Omental fat pad (tissue), 4 donors: ENCODE results near the gene SCAI. TPM values are rescaled to one million over a fixed set of nuclear protein-coding genes. Genes with fewer than 3 reads are reported as not detected.

Experiments
- ATAC-seq: fragments of 150-250 bp; one replicate; pipeline ENCODE4 v1.9.1; 2016; ENCODE audit warnings: mild to moderate bottlenecking, moderate library complexity; ENCODE audit not compliant: low FRiP score
- DNase-seq: peaks from one replicate; pipeline ENCODE4 v3.0.0-alpha.2; 2019; ENCODE audit warnings: low spot score
- total RNA-seq, 4 donors: library from RNA; depleted of rRNA; stranded (reverse); fragments of >200 nt; gene quantifications; one replicate each; pipeline ENCODE4 v1.1.0, GENCODE V29; 2016
- TF ChIP-seq, protein P1 (sequence below), 3 donors: fragments of 450-650 bp; IDR thresholded peaks; one replicate each; pipeline ENCODE4 v1.5.1; 2016 to 2017; ENCODE audit warnings: antibody characterized with exemption in 3 of 3, mild to moderate bottlenecking in 3 of 3, moderate library complexity in 2 of 3

SCAI gene
- total RNA-seq, 4 donors from 2014 or later, result 4.0 to 9.1 (median 6.6) TPM

DNA sequence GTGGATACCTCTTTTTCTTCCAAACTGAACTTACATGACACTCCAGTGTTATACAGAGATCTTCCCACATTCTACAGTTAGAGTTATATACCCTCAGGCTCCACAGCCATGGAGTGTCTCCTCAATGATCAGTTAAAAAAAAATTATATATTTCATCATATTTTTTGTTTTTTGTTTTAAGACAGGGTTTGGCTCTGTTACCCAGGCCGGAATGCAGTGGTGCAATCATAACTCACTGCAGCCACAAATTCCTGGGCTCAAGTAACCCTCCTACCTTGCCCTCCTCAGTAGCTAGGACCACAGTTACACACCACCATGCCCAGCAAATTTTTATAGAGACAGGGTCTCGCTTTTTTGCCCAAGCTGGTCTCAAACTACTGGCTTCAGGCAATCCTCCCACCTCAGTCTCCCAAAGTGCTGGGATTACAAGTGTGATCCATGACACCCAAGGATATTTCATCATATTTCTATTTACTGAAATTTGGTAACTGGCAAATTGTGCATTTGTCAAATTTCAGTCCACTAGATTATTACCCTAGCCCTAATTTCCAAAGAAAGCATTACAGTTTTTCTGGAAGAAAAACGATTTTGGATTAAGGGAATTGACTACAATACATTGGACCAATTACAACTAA is 18.1 kb upstream of the SCAI start:
- no peak for DNase-seq
- peak; percentile 75 for ATAC-seq
- TF ChIP-seq, protein P1, sequence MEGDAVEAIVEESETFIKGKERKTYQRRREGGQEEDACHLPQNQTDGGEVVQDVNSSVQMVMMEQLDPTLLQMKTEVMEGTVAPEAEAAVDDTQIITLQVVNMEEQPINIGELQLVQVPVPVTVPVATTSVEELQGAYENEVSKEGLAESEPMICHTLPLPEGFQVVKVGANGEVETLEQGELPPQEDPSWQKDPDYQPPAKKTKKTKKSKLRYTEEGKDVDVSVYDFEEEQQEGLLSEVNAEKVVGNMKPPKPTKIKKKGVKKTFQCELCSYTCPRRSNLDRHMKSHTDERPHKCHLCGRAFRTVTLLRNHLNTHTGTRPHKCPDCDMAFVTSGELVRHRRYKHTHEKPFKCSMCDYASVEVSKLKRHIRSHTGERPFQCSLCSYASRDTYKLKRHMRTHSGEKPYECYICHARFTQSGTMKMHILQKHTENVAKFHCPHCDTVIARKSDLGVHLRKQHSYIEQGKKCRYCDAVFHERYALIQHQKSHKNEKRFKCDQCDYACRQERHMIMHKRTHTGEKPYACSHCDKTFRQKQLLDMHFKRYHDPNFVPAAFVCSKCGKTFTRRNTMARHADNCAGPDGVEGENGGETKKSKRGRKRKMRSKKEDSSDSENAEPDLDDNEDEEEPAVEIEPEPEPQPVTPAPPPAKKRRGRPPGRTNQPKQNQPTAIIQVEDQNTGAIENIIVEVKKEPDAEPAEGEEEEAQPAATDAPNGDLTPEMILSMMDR (IDR thresholded peaks at IDR 0.05), result no peak

DNA sequence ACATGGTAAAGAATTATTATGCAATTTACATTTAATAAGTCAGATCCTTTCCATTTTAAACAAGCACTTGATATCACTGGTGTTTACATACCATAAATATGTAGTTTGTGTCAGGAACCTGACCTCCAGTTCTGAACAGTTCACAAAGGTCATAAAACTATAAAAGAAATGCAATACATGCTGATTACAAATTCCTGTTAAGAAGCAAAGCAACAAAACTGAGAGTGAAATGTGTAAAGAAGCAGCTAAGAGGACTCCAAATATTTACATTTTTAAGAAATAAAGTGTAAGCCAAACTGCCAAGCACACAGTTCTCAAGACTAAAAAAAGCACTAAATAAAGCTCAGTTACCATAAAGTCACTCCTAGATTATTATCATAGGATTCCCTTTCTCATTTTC is 17.4 kb upstream of the SCAI start:
- TF ChIP-seq, protein P1 (IDR thresholded peaks at IDR 0.05), result no peak
- DNase-seq (no peak), ATAC-seq (no peak)

DNA sequence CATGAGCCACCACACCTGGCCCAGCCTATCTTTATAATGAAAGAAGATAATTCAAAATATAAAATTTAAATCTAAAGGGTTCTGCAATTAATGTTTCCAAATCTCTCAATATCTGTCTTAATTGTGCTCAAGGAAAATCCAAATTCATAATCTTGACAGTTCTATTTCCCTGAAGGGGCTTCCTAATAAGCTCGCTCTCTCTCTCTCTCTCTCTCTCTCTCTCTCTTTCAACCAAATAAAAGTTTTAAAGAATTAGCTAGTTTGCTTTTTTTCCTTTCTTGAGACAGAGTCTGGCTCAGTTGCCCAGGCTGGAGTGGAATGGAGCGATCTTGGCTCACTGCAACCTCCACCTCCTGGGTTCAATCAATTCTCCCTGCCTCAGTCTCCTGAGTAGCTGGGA is 13.2 kb upstream of the SCAI start:
- DNase-seq, result no peak
- TF ChIP-seq, protein P1 (IDR thresholded peaks at IDR 0.05), result no peak
- ATAC-seq, result no peak

DNA sequence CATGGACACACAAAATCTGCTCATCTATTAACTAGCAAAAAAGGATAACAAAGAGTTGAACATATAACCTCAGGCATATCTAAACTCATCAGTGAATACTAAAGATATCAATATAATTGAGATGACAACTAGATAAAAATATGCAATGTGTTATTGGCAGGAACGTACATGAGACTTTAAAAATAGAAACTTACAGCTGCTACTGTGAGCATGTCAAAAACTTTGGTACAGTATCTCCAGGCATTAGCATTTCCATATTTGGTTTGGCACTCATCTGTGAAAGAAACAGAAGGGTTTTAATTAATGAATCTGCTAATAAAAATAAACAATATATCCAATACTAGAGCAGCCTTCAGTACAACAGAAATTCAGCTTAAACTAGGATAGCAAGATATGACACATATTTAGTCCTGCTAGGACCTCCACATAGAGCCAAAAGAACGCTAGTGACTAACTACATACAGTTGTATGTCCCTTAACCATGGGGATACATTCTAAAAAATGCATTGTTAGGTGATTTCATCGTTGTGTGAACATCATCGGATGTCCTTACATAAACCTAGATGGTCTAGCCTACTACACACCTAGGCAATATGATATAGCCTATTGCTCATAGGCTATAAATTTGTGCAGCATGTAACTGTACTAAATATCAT is 10.5 kb upstream of the SCAI start:
- ATAC-seq, result no peak

DNA sequence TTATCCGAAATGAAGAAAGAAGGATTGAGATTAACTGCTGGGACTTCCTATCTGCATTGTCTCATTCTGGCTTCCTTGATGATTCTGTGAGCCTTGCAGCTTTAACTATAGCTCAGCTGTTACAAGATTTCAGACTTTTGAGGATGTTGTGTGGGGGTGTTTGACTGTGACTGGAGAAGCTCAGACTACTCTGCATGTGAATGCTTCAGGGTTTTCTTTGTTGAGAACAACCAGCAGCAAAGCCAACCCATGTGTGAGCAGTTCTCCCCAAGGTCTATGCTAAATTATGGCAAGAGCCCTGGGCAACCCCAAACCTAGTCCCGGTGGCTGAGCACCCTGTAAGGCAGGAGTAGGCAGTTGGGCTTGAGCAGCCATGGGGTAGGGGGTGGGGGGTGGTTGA is 8.4 kb upstream of the SCAI start:
- TF ChIP-seq, protein P1 (IDR thresholded peaks at IDR 0.05), result no peak
- no peak for DNase-seq

More for the DNA sequence above, 10.5 kb upstream of the SCAI start:
- no peak for DNase-seq
- TF ChIP-seq, protein P1 (IDR thresholded peaks at IDR 0.05), result no peak

DNA sequence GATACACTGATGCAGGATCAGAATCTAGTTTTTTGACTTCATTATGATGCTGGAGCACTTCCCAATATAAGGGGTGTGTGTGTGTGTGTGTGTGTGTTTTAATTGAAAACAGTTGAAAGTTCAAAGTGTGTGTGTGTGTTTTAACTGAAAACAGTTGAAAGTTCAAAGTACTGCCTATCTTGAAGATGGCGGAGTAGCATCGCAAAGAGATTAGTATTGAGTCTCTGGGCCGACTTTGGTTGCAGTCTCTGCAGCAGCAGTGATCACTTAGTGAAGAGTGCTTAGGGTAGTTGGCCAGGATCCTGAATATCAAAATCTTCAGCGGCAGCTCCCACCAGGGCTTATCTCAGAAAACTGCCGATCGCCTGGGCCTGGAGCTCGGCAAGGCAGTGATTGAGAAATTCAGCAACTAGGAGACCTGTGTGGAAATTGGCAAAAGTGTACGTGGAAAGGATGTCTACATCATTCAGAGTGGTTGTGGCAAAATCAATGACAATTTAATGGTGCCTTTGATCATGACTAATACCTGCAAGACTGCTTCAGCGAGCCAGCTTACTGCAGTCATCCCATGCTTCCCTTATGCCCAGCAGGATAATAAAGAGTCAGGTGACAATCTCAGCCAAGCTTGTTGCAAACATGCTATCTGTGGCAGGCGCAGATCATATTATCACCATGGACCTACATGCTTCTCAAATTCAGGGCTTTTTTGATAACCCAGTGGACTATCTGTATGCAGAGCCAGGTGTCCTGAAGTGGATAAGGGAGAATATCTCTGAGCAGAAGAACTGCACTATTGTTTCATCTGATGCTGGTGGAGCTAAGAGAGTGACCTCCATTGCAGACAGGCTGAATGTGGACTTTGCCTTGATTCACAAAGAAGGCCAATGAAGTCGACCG is 7.3 kb upstream of the SCAI start:
- peak; percentile 68 for ATAC-seq
- DNase-seq, result no peak
- TF ChIP-seq, protein P1 (IDR thresholded peaks at IDR 0.05), result no peak

More for the DNA sequence above, 8.4 kb upstream of the SCAI start:
- ATAC-seq, result no peak
